Measurements from ENCODE around the gene PSMG3. TPM values are rescaled to one million over a fixed set of nuclear protein-coding genes. Genes with fewer than 3 reads are reported as not detected.

PSMG3 gene
- total RNA-seq, 4 donors from 2014 or later: 25.4 to 46.4 (median 32.2) TPM

DNA sequence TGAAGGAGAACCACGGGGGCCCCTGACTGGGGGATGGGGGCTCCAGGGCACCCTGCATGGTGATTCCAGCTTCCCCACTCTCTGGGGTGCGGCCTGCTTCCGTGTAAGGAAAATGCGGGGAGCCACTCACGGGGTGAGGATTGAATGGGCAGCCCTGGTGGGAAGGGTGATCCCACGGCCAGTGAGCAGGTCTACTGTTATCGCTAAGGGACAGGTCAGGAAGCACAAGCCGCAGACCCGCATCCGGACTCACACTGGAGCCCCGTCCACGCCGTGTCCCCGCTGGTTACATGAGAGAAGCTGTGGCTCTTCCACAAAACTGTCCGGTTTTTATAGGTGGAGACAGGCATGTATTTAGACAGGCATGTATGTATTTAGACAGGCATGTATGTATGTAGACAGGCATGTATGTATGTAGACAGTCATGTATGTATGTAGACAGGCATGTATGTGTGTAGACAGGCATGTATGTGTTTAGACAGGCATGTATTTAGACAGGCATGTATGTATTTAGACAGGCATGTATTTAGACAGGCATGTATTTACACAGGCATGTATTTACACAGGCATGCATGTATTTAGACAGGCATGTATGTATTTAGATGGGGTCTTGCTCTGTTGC, 5.7 kb downstream of the PSMG3 start:
- H3K27ac ChIP-seq: no peak overlapping the region
- intact Hi-C loops (cut with DNase I; ENCODE audit: low total_unique reads) (no loop called here), in situ Hi-C loops (cut with MboI; ENCODE audit: low sequenced_read_pairs in 4 of 4) (no loop called here)
- H3K4me3 ChIP-seq: no peak overlapping the region
- ATAC-seq: no peak
- H3K27me3 ChIP-seq: no peaks in the 10 kb centered on the region
- H3K9me3 ChIP-seq: no peaks in the 10 kb centered on the region
- no peak for DNase-seq
- no peak for TF ChIP-seq POLR2A (IDR thresholded peaks at IDR 0.05)
- TF ChIP-seq, protein P1, sequence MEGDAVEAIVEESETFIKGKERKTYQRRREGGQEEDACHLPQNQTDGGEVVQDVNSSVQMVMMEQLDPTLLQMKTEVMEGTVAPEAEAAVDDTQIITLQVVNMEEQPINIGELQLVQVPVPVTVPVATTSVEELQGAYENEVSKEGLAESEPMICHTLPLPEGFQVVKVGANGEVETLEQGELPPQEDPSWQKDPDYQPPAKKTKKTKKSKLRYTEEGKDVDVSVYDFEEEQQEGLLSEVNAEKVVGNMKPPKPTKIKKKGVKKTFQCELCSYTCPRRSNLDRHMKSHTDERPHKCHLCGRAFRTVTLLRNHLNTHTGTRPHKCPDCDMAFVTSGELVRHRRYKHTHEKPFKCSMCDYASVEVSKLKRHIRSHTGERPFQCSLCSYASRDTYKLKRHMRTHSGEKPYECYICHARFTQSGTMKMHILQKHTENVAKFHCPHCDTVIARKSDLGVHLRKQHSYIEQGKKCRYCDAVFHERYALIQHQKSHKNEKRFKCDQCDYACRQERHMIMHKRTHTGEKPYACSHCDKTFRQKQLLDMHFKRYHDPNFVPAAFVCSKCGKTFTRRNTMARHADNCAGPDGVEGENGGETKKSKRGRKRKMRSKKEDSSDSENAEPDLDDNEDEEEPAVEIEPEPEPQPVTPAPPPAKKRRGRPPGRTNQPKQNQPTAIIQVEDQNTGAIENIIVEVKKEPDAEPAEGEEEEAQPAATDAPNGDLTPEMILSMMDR (IDR thresholded peaks at IDR 0.05 in 4 of 5, conservative IDR thresholded peaks at IDR 0.05 in 1 of 5): no peak
- no peaks in the 10 kb centered on the region for H3K36me3 ChIP-seq
- H3K4me1 ChIP-seq: peaks cover 14 to 22% of the 10 kb centered on the region in 2 donors

DNA sequence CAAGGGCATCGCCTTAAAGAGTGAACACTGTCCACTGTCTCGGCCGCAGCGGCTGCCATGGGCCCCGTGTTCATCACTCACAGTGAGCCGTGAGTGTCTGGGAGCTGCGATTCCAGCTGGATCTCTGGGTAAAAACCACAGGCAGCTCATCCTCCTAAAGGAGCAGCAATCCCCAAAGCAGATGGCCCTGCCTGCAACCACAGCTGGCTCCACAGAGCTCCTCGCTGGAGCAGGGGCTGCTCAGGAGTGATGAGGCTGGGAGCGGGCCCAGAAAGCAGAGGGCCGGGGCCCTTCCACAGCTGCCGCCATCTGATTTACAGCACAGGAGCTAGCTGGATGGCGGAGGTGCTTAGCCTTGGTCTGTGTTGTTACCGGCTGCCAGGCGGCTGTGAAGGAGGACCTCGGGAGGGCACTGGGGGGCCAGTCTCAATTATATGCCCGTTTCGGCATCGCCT, 7.2 kb downstream of the PSMG3 start:
- in situ Hi-C loops (cut with MboI; ENCODE audit: low sequenced_read_pairs in 4 of 4) (no loop called here), intact Hi-C loops (cut with DNase I; ENCODE audit: low total_unique reads) (no loop called here)
- H3K4me3 ChIP-seq: no peak overlapping the region
- peaks cover 7 to 13% of the 10 kb centered on the region in 2 donors for H3K4me1 ChIP-seq
- no peaks in the 10 kb centered on the region for H3K36me3 ChIP-seq
- no peaks in the 10 kb centered on the region for H3K9me3 ChIP-seq
- TF ChIP-seq POLR2A (IDR thresholded peaks at IDR 0.05): no peak
- TF ChIP-seq, protein P1 (IDR thresholded peaks at IDR 0.05 in 4 of 5, conservative IDR thresholded peaks at IDR 0.05 in 1 of 5): no peak
- no peak overlapping the region for H3K27ac ChIP-seq
- ATAC-seq: no peak
- no peak for DNase-seq
- H3K27me3 ChIP-seq: no peaks in the 10 kb centered on the region

DNA sequence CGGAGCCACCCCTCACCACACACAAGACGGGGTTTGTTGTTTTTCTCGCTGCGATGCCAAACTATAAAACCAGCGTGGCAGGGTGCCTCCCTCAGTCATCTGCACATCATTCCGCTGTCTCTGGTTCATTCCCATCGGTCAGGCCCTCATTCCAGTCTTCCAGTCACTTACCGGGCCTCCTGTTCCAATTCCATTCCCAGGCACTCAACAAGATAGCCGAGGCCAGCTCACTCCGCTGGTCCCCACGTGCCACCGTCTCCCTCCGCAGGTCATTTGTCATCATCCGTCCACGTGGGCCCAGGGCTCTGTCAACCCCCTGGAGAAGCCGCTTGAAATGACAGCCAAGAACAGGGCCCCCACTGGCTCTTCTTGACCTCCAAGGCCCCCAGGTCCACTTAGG, 7.7 kb downstream of the PSMG3 start:
- TF ChIP-seq, protein P1 (IDR thresholded peaks at IDR 0.05 in 4 of 5, conservative IDR thresholded peaks at IDR 0.05 in 1 of 5): no peak
- TF ChIP-seq POLR2A (IDR thresholded peaks at IDR 0.05): no peak
- in situ Hi-C loops (cut with MboI; ENCODE audit: low sequenced_read_pairs in 4 of 4) (no loop called here), intact Hi-C loops (cut with DNase I; ENCODE audit: low total_unique reads) (no loop called here)
- ATAC-seq: no peak
- peaks cover 4 to 10% of the 10 kb centered on the region in 2 donors for H3K4me1 ChIP-seq
- H3K36me3 ChIP-seq: no peaks in the 10 kb centered on the region
- no peaks in the 10 kb centered on the region for H3K27me3 ChIP-seq
- no peak overlapping the region for H3K27ac ChIP-seq
- no peak for DNase-seq
- no peak overlapping the region for H3K4me3 ChIP-seq
- no peaks in the 10 kb centered on the region for H3K9me3 ChIP-seq

DNA sequence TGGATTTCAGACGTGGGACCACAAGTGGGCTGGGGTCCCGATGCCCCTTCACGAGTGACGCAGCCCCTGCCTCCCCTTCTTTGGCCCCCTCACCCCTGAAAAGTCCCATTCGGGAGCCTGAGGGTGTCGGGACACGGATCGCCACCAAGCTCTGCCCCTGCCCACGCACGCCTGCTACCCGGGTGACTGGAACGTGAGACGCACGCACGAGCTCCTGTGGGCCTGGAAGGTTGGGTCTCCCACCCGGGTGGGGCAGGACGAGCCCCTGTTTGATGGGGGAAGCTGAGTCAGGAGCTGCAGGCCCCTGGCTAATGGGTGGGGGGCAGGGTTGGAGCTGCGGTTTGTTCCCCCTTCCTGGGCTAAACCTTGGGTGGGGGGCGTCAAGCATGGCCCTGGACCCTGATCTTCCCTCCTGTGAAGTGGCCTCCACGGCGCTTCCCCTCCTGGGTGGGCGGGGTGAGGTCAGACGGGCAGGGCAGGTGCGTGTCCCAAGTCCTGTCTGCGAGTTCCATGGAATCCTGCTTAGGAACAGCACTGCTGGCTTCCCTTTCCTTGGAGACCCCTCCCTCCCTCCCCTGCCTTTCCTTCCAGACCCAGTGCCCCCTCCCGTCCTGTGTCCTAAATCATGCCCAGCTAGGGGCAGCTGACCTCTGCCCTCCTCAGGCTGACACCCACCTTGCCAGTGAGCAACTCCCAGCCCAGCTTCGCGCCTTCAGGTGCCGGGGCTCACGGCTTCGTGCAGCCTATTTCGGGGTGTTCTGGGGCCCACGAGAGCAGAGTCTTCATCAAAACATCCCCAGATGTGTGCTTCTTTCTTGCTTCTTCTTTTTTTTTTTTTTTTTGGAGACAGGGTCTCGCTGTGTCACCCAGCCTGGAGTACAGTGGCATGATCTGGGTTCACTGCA, 8.5 kb downstream of the PSMG3 start:
- no peaks in the 10 kb centered on the region for H3K36me3 ChIP-seq
- no peak for DNase-seq
- in situ Hi-C loops (cut with MboI; ENCODE audit: low sequenced_read_pairs in 4 of 4): no loop called here
- no peaks in the 10 kb centered on the region for H3K9me3 ChIP-seq
- no peak for ATAC-seq
- no peak overlapping the region for H3K4me3 ChIP-seq
- no peaks in the 10 kb centered on the region for H3K27me3 ChIP-seq
- TF ChIP-seq POLR2A (IDR thresholded peaks at IDR 0.05): no peak
- peaks cover 0 to 5% of the 10 kb centered on the region in 2 donors for H3K4me1 ChIP-seq
- intact Hi-C loops (cut with DNase I; ENCODE audit: low total_unique reads): no loop called here
- no peak overlapping the region for H3K27ac ChIP-seq

DNA sequence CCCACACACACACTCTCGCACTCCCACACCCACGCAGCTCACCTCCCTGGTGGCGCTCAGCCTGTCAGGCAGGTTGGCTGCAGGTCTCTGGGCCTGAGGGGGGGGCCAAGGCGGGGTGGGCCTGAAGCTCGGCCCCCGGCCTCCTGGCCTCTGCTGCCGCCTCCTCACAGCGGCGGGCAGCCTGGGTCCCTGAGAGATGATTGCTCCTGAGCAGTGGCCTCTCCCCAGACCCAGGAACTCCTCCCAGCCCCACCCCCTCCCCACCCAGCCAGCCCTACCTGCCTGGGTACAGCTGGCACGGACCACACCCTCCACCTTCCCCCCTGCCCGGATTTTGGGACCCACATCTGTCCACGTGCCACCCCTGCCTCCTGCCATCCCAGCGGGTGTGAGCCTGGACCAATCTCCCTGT, 9.2 kb downstream of the PSMG3 start:
- no peak for DNase-seq
- in situ Hi-C loops (cut with MboI; ENCODE audit: low sequenced_read_pairs in 4 of 4) (no loop called here), intact Hi-C loops (cut with DNase I; ENCODE audit: low total_unique reads) (no loop called here)
- TF ChIP-seq, protein P1 (IDR thresholded peaks at IDR 0.05 in 4 of 5, conservative IDR thresholded peaks at IDR 0.05 in 1 of 5): no peak
- TF ChIP-seq POLR2A (IDR thresholded peaks at IDR 0.05): no peak
- H3K4me1 ChIP-seq: peaks cover 6 to 10% of the 10 kb centered on the region in 2 donors
- H3K27me3 ChIP-seq: no peaks in the 10 kb centered on the region
- no peak overlapping the region for H3K4me3 ChIP-seq
- H3K27ac ChIP-seq: no peak overlapping the region
- no peaks in the 10 kb centered on the region for H3K9me3 ChIP-seq
- no peaks in the 10 kb centered on the region for H3K36me3 ChIP-seq
- no peak for ATAC-seq

Data from gastrocnemius medialis (tissue), 4 donors.